ENCODE results near the gene SKAP1. TPM values are rescaled to one million over a fixed set of nuclear protein-coding genes. Genes with fewer than 3 reads are reported as not detected.

Gene SKAP1
- total RNA-seq, 1 donor from 2014 or later, result 0.49 TPM

DNA sequence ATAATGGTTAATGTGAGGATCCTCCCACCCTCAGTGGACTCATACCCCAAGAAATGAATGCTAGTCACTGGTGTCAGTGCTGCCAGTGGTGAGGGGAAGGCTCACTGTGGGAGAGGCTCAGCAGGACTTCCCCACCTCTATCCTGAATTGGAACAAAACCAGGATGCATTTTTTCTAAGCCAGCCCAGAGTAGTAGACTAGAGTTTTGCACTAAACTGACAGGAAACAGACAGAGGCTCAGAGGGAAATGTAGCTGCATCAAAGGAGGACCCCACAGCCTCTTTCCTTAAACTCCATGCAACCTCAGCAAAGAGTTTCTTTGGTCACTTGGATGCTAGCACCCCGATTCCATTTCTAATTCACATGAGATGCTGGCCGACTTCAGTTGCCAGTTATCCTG, 10.7 kb upstream of the SKAP1 start:
- H3K4me1 Mint-ChIP-seq, result peaks cover 9% of the 10 kb centered on the region
- peaks cover 71% of the 10 kb centered on the region for H3K27me3 Mint-ChIP-seq (ENCODE audit: low read depth)
- no peak overlapping the region for H3K27ac Mint-ChIP-seq (ENCODE audit: unreplicated experiment)
- H3K36me3 Mint-ChIP-seq (ENCODE audit: low read depth), result no peaks in the 10 kb centered on the region
- H3K4me3 Mint-ChIP-seq, result no peak overlapping the region
- no peaks in the 10 kb centered on the region for H3K9me3 Mint-ChIP-seq
- no peak for DNase-seq (ENCODE audit: low read depth, low spot score)
- TF ChIP-seq, protein P1, sequence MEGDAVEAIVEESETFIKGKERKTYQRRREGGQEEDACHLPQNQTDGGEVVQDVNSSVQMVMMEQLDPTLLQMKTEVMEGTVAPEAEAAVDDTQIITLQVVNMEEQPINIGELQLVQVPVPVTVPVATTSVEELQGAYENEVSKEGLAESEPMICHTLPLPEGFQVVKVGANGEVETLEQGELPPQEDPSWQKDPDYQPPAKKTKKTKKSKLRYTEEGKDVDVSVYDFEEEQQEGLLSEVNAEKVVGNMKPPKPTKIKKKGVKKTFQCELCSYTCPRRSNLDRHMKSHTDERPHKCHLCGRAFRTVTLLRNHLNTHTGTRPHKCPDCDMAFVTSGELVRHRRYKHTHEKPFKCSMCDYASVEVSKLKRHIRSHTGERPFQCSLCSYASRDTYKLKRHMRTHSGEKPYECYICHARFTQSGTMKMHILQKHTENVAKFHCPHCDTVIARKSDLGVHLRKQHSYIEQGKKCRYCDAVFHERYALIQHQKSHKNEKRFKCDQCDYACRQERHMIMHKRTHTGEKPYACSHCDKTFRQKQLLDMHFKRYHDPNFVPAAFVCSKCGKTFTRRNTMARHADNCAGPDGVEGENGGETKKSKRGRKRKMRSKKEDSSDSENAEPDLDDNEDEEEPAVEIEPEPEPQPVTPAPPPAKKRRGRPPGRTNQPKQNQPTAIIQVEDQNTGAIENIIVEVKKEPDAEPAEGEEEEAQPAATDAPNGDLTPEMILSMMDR (conservative IDR thresholded peaks at IDR 0.05), result no peak

DNA sequence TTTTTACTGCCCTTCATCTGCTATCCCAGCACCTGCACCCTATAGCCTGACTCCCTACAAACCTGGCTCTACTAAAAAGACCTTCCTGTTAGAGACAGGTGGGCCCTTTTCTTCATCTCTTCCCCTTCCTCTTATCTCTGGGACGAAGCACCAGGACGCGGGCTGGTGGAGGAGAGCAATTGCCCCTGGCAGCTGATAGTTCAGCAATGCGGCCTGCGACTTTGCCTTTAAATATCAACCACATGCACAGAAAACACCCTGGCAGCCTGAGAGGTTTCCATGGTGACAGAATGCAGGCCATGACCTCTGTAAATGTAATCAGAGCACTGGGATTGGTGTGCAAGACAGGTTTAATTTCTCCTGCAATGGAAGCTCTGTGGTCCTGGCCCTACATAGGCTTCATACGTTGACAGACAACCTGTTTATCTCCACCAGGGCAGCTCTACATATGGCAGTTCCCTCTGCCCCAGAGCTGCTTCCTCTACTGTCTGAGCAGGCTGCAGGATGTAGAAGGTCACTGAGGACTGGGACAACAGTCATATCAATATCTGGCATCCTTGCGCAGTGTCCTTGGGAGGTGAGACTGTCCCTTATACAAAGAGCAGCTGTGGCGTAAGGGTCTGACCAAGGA, 10.0 kb upstream of the SKAP1 start:
- Mint-ChIP-seq H3K27me3 (ENCODE audit: low read depth) (peaks cover 72% of the 10 kb centered on the region), H3K4me1 (peaks cover 9% of the 10 kb centered on the region), H3K27ac (ENCODE audit: unreplicated experiment) (no peak overlapping the region), H3K4me3 (no peak overlapping the region), H3K9me3 (no peaks in the 10 kb centered on the region), H3K36me3 (ENCODE audit: low read depth) (no peaks in the 10 kb centered on the region)
- no peak for DNase-seq (ENCODE audit: low read depth, low spot score)
- TF ChIP-seq, protein P1 (conservative IDR thresholded peaks at IDR 0.05), result no peak

DNA sequence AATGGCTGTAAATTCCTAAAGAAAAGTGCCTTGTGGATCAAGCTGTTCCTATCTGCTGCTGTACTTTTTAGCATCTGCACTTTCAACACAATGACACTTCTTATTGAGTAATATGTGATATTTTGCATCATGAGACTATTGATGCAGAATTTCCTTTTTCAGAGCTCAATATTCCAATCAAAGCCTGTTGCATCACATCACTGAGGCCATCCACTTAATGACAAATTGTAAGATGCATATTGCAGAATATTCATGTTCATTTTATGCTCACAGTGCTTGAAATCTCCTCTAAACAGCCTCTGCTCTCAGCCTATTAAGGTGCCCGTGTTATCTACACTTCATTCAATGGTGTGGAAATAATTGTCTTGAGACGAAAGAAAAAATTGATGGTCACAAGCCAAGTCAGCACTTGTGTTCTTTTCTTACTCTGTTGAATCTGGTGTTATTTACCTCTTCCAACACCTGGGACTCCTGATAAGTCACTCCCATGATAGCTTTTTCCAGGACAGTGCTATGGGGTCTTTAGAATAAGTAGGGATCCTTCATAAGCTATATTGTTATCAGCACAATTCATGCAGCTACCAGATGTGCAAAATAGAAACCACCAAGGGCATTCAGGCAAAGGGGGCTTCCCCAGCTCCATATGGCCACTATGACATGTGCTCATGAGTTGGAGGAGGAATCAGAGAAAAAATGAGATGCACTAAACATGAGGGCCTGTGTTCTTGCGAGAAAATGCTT, 9.3 kb upstream of the SKAP1 start:
- DNase-seq (ENCODE audit: low read depth, low spot score), result no peak
- Mint-ChIP-seq H3K4me1 (peaks cover 9% of the 10 kb centered on the region), H3K27me3 (ENCODE audit: low read depth) (peaks cover 70% of the 10 kb centered on the region), H3K4me3 (no peak overlapping the region), H3K9me3 (no peaks in the 10 kb centered on the region), H3K27ac (ENCODE audit: unreplicated experiment) (no peak overlapping the region), H3K36me3 (ENCODE audit: low read depth) (no peaks in the 10 kb centered on the region)
- TF ChIP-seq, protein P1 (conservative IDR thresholded peaks at IDR 0.05), result no peak

DNA sequence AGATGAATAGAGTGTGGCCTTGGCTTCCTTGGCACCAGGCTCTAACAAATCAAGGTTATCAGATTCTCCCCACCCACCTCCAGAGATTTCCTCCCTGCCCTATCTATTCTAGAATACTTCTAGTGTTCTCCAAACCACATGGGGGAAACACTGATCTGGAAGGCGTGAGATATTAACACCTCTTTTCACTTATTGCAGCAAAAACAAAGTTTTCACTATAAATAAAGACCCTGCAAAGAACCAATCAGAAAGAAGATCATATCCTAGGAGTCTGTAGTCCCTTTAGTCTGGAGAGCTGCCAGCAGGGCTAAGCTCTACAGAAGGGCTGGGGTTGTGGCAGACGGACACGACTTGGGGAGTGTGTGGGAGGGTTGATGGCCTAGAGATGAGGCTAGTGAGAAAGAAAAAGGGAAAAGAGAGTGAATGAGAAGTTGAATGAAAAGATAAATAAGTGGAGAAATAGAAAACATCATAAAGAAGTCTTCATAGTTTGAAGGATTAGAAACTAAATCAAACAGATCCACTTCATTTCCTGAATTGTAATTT, 8.6 kb upstream of the SKAP1 start:
- H3K9me3 Mint-ChIP-seq, result no peaks in the 10 kb centered on the region
- H3K27me3 Mint-ChIP-seq (ENCODE audit: low read depth), result peaks cover 73% of the 10 kb centered on the region
- TF ChIP-seq, protein P1 (conservative IDR thresholded peaks at IDR 0.05), result no peak
- no peaks in the 10 kb centered on the region for H3K36me3 Mint-ChIP-seq (ENCODE audit: low read depth)
- H3K4me1 Mint-ChIP-seq, result peaks cover 9% of the 10 kb centered on the region
- no peak overlapping the region for H3K27ac Mint-ChIP-seq (ENCODE audit: unreplicated experiment)
- DNase-seq (ENCODE audit: low read depth, low spot score), result no peak
- no peak overlapping the region for H3K4me3 Mint-ChIP-seq

DNA sequence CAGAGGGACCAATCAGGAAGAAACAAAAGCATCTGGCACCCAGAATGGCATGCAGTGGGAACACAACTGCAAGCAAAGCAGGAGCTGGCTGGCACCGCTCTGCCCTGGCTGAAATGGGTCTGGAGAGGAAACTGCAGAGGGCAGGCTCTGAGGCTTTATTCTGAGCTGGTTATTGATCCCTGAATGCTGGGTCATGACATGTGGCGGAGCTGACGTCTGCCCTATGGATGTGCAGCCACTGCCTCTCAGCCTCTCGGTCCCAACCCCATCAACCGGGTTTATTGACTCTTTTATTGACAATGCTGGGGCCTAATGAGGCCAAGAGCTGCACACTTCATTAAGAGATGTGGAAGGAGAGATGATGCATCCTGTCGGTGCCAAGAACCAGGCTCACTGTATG, 3.9 kb upstream of the SKAP1 start:
- no peaks in the 10 kb centered on the region for H3K36me3 Mint-ChIP-seq (ENCODE audit: low read depth)
- no peaks in the 10 kb centered on the region for H3K9me3 Mint-ChIP-seq
- H3K27ac Mint-ChIP-seq (ENCODE audit: unreplicated experiment), result no peak overlapping the region
- TF ChIP-seq, protein P1 (conservative IDR thresholded peaks at IDR 0.05), result no peak
- no peak for DNase-seq (ENCODE audit: low read depth, low spot score)
- H3K27me3 Mint-ChIP-seq (ENCODE audit: low read depth), result peaks cover 93% of the 10 kb centered on the region
- H3K4me3 Mint-ChIP-seq, result no peak overlapping the region
- H3K4me1 Mint-ChIP-seq, result peaks cover 10% of the 10 kb centered on the region

All from neural crest cell (in vitro differentiated cells).